NCI-H1105 treated with DMSO at 0.1 percent for 48 hours (cell line): ENCODE results near the gene PSME1.

Experiments
- DNase-seq: peaks from one replicate; lab custom pipeline; 2025; lab: John Stamatoyannopoulos, UW

Gene PSME1

GRCh38 chr14:24147761-24148428 is 11.9 kb downstream of the PSME1 start:
- no peak for DNase-seq

GRCh38 chr14:24149302-24149969 is 13.4 kb downstream of the PSME1 start:
- no peak for DNase-seq

DNA sequence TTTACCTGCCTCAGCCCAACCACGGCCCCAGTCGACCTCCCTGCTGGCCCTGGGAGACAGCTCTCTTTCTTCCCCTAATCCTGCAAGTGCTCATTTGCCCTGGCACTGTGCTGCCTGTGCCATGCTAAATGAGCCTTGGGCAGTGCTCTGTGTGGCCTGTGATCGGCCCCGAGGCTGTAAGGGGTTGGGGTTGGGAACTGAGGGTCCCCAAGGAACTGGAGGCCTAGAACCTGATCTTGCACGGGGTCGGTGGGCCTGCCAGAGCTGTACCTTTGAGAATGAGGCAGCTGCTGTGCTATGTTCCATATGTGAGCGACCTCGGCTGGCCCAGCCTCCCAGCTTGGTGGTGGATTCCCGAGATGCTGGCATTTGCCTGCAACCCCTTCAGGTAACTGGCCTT is 14.1 kb downstream of the PSME1 start:
- DNase-seq: no peak

- no peak for DNase-seq
These were observed 14.6 kb downstream of the PSME1 start for GRCh38 chr14:24150567-24150966.

- no peak for DNase-seq
These were observed 15.0 kb downstream of the PSME1 start for GRCh38 chr14:24150993-24151392.

DNA sequence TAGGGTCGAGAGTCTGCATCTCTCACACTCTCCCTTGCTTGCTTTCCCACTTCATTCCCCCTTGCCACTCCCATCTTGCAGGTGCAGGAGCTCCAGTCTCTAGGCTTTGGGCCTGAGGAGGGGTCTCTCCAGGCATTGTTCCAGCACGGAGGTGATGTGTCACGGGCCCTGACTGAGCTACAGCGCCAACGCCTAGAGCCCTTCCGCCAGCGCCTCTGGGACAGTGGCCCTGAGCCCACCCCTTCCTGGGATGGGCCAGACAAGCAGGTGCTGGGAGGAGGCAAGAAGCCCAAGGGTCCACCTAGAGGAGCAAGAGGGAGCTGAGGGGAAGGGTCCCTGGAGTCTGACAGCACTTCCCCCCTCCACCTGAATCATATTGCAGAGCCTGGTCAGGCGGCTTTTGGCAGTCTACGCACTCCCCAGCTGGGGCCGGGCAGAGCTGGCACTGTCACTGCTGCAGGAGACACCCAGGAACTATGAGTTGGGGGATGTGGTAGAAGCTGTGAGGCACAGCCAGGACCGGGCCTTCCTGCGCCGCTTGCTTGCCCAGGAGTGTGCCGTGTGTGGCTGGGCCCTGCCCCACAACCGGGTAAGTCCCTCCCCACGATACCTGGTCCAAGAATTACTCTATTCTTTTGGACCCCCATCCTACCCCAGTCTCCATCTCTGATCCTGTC is 15.5 kb downstream of the PSME1 start:
- no peak for DNase-seq

GRCh38 chr14:24155100-24155499 is 19.1 kb downstream of the PSME1 start:
- no peak for DNase-seq

- DNase-seq: no peak
These were observed 20.8 kb downstream of the PSME1 start for GRCh38 chr14:24156840-24157239.

DNA sequence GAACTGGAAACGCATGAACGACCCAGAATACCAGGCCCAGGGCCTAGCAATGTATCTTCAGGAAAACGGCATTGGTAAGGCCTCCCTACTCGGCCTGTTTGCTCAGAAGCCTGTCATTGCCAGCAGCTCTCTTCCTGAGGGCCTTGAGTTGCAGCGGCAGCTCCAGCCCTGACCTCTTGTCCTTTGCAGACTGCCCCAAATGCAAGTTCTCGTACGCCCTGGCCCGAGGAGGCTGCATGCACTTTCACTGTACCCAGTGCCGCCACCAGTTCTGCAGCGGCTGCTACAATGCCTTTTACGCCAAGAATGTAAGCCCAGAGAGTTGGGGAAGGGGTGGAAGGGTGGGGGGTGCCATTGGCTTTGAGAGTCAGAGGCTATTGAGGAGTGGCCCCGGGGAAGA is 21.3 kb downstream of the PSME1 start:
- no peak for DNase-seq

DNA sequence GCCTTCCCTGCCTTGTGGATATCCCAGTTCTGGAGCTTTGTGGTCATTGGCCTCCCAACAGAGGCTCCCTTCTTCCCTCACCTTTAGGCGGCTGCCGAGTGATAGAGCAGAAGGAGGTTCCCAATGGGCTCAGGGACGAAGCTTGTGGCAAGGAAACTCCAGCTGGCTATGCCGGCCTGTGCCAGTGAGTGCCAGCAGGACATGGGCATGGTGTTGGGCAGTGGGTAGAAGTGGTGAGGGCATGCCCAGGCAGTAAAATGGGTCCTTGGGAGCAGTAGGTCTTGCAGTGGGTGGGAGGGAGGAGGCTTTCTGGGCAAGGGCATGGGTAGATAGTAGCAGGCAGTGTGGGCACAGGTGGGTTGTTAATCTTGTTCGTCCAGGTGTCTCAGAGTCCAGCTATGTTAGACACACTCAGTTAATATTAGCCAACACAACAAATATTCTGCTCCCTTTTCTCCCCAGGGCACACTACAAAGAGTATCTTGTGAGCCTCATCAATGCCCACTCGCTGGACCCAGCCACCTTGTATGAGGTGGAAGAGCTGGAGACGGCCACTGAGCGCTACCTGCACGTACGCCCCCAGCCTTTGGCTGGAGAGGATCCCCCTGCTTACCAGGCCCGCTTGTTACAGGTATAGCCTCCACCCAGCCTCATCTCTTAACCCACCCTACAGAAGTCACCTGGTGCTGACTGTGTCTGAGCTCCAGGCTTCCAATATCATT is 23.9 kb downstream of the PSME1 start:
- DNase-seq: no peak

GRCh38 chr14:24160499-24160849 is 24.5 kb downstream of the PSME1 start:
- DNase-seq: no peak

DNA sequence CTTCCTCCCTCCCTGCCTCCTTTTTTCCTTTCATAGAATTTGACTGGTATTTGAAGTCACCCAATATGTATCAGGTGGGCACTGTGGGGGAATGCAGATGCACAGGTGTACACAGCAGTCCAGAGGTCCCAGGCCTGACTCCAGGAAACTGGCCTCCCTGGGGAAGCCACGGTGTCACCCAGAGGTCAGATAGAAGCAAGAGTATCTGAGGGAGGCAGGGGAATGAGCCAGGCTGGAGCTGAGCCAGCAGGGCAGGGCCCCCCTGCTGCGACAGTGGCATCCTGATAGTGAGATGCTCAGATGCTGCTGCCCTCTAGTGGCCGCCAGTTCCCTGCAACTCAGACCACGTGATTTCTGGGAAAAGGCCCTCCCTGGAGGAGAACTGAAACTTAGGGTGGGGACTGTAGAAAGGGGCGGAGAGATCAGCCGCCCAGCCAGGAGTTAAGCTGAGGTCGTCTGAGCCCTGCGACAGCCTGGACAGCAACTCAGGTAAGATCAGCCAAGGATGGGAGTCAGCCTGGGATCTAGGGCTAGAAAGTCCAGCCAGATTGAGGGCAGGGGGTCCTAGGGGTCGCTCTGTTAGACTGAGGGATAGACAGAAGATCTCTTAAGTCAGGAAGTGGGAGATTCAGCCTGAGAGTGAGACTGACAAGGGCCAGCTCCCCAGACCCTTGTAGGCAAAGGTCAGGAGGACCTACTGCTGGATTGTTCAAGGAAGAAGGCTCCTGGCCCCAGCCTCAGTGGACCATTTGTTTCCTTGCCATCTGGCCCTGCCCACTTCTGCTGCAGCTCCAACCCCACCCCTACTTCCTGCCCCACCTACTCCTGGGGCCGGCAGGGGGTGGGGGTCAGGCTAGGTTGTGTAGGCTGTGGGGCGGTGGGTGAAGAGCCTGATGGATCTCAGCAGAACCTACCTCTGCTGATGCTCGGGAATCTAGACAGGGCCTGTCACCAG is 25.1 kb downstream of the PSME1 start, which contains the start of gene IRF9:
Gene IRF9, plus strand, starts transcription at position 416 of the 955 bp plus-strand sequence. CDS start 880 bp downstream, outside the sequence.
- DNase-seq: peak; percentile 96

GRCh38 chr14:24162093-24162492 is 26.1 kb downstream of the PSME1 start:
- no peak for DNase-seq

DNA sequence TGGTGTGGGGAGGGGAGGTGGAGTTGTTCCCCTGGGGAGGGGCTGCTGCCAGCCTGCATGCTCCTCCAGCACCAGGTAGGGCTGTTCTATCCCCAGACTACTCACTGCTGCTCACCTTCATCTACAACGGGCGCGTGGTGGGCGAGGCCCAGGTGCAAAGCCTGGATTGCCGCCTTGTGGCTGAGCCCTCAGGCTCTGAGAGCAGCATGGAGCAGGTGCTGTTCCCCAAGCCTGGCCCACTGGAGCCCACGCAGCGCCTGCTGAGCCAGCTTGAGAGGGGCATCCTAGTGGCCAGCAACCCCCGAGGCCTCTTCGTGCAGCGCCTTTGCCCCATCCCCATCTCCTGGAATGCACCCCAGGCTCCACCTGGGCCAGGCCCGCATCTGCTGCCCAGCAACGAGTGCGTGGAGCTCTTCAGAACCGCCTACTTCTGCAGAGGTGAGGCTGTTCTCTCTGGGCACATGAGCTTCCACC is 28.6 kb downstream of the PSME1 start:
- DNase-seq: no peak

DNA sequence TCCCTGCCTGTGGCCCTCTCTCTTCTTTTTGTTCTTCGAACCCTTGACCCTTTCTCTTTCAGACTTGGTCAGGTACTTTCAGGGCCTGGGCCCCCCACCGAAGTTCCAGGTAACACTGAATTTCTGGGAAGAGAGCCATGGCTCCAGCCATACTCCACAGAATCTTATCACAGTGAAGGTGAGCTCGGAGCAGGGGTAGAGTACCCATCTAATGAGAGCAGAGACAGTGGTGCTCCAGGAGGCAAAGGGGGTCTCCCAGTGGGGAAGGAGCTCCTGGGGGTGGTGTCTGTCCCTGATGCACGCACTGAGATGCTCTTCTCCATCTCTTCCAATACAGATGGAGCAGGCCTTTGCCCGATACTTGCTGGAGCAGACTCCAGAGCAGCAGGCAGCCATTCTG is 29.8 kb downstream of the PSME1 start:
- DNase-seq: no peak

- no peak for DNase-seq
These were observed 31.6 kb downstream of the PSME1 start for GRCh38 chr14:24167469-24168114.

- DNase-seq: peak; percentile 99
These were observed 35.6 kb downstream of the PSME1 start, which contains the start of gene REC8 for GRCh38 chr14:24171422-24172260. REC8 (plus strand) TSS chr14:24172080; CDS start chr14:24172553, 473 bp downstream.

DNA sequence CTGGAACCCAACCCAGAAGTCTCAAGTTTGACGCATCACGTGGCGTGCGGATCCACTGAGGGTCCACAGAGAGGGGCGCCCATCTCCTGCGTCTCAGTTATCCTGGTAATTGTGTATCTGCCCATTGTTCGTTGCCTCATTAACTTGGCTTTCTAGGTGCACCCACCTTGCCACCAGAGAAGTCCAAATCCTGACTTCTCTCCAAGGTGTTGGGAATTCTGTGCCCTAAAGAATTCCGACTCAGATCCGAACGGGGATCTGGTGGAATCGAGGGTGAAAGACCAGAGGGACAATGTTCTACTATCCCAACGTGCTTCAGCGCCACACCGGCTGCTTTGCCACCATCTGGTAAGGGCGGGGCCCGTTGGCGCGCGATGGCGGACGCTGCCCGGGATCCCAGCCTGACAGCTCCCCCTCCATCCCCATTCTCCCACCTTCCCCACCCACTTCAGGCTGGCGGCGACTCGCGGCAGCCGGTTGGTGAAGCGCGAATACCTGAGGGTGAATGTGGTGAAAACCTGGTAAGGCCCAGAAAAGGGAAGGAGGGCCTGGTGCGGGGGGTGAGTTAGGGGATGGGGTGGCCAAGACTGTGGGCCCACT is 36.4 kb downstream of the PSME1 start:
- peak; percentile 28 for DNase-seq

- DNase-seq: no peak
These were observed 36.9 kb downstream of the PSME1 start for GRCh38 chr14:24172871-24173281.
